Body of pancreas (tissue), 4 donors: ENCODE measurements around the gene APOBEC3G. TPM values are rescaled to one million over a fixed set of nuclear protein-coding genes. Genes with fewer than 3 reads are reported as not detected.

Source experiments
- ATAC-seq: fragments of 150-250 bp; one replicate; pipeline ENCODE4 v1.9.1; 2016
- DNase-seq, 4 donors: peaks; one replicate each; pipeline ENCODE4 v3.0.0-alpha.2; 2019
- H3K27ac ChIP-seq, 4 donors: fragments of 200-600 bp; sonication (generic); 1 replicate in 3 of 4; 2 replicates in 1 of 4; pipeline versions ENCODE4 v1.5.1 to v1.6.1; 2016 to 2019; ENCODE audit warnings: mild to moderate bottlenecking in 1 of 4, mixed read lengths in 1 of 4, moderate library complexity in 1 of 4
- H3K27me3 ChIP-seq, 2 donors: fragments of 200-600 bp; sonication (generic); one replicate each; pipeline ENCODE4 v1.6.0; 2016; ENCODE audit warnings: mild to moderate bottlenecking in 1 of 2
- H3K36me3 ChIP-seq, 2 donors: fragments of 200-600 bp; sonication (generic); replicated peaks in 1 of 2; 2 replicates each; pipeline ENCODE4 v1.5.1; 2016; ENCODE audit warnings: low read depth in 2 of 2; ENCODE audit not compliant: insufficient read depth in 1 of 2
- H3K4me1 ChIP-seq: fragments of 200-600 bp; sonication (generic); one replicate; pipeline ENCODE4 v1.6.0; 2016
- H3K4me3 ChIP-seq, 2 donors: fragments of 200-600 bp; sonication (generic); 1 replicate in 1 of 2; 2 replicates in 1 of 2; pipeline ENCODE4 v1.5.1; 2016 to 2019
- H3K9me3 ChIP-seq, 3 donors: fragments of 200-600 bp; sonication (generic); 1 replicate in 2 of 3; 2 replicates in 1 of 3; pipeline ENCODE4 v1.5.1; 2016
- CTCF ChIP-seq, 7 experiments: fragments of 450-650 bp in 4 of 7; fragments of 200-600 bp in 3 of 7; sonication (generic) in 3 of 7; IDR thresholded peaks; one replicate each; pipeline ENCODE4 v1.5.1; 2016 to 2019; ENCODE audit warnings: antibody characterized with exemption in 7 of 7
- POLR2A ChIP-seq, 3 donors: fragments of 450-650 bp; IDR thresholded peaks; one replicate each; pipeline ENCODE4 v1.6.1; 2016; ENCODE audit warnings: antibody characterized with exemption in 3 of 3, mild to moderate bottlenecking in 2 of 3
- WGBS, 2 donors: methylation state at CpG; one replicate each; pipeline ENCODE4 v1.1.5; 2017; 5-methylcytosine and 5-hydroxymethylcytosine counted together
- intact Hi-C: fragments of 100-400 bp; cut with DNase I; formaldehyde crosslinking; loops from one replicate; pipeline ENCODE4 v1.15.1; 2023
- total RNA-seq, 2 donors: library from RNA; depleted of rRNA; stranded (reverse); fragments of >200 nt; gene quantifications; one replicate each; pipeline ENCODE4 v1.1.0, GENCODE V29; 2016

APOBEC3G gene
- total RNA-seq, 2 donors from 2014 or later, result 5.4 to 6.3 TPM

DNA sequence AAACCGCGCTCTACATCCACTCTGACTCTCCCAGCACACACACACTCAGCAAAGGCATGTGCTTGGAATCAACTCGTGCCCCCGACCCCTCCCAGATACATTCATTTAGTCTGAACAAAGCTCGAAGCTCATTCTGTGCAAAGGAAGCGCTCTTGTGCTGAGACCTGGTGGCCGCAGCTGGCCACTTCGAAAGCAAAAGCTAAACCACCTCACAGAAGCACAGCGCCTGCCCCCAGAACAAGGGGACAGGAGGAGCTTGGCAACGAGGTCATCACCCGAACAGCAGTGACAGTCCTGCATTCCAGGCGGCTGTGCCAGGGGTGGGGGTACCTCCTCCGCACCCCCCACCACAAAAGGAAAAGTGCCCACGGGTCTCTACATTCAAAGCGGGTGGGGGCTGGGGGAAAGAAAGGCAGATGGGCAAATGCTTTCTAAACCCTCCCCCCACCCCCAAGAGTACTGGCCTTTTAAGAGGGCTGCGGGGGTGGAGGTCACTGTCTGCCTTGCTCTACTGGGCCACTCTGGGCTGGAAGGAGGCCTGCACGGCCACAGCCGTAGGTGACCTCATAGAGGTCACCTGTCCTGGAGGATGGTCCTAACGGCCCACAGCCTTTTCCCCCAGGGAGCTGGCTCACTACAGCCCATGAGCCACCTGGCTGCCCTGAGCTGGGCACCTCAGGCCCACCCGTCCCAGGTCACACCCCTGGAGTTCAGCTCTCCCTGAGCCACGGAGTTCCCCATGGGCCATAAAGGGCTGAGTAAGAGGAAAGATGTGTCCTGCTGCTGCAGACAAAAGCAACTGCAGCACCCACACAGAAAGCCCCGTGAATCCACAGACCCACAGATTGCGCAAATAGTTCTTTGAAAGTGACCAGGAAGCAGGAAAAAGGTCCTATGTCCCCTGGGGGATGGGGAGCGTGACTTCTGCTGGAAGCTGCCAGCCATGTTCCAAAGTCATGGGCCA, 54.1 kb downstream of the APOBEC3G start:
- TF ChIP-seq CTCF (IDR thresholded peaks at IDR 0.05) (no peak), POLR2A (IDR thresholded peaks at IDR 0.05) (no peak)
- Histone ChIP-seq H3K27me3 (no peaks in the 10 kb centered on the region), H3K27ac (no peak overlapping the region), H3K4me1 (no peaks in the 10 kb centered on the region), H3K4me3 (no peak overlapping the region), H3K9me3 (no peaks in the 10 kb centered on the region), H3K36me3 (no peaks in the 10 kb centered on the region)
- DNase-seq (peak in 2 of 4 donors; percentile 10 to 22), ATAC-seq (no peak)
- 72 to 77% methylated on average over 19 to 24 of the region's 24 CpGs for WGBS, 2 donors
- intact Hi-C loops, result no loop called here

GRCh38 chr22:39132281-39132680, 55.2 kb downstream of the APOBEC3G start:
- Histone ChIP-seq H3K27ac (no peak overlapping the region), H3K4me3 (no peak overlapping the region), H3K9me3 (no peaks in the 10 kb centered on the region), H3K27me3 (no peaks in the 10 kb centered on the region), H3K4me1 (no peaks in the 10 kb centered on the region), H3K36me3 (no peaks in the 10 kb centered on the region)
- ATAC-seq (no peak), DNase-seq (no peak)
- intact Hi-C loops, result no loop called here
- TF ChIP-seq POLR2A (IDR thresholded peaks at IDR 0.05) (no peak), CTCF (IDR thresholded peaks at IDR 0.05) (no peak)
- 87% methylated on average over 6 of the region's 6 CpGs for WGBS, 2 donors

DNA sequence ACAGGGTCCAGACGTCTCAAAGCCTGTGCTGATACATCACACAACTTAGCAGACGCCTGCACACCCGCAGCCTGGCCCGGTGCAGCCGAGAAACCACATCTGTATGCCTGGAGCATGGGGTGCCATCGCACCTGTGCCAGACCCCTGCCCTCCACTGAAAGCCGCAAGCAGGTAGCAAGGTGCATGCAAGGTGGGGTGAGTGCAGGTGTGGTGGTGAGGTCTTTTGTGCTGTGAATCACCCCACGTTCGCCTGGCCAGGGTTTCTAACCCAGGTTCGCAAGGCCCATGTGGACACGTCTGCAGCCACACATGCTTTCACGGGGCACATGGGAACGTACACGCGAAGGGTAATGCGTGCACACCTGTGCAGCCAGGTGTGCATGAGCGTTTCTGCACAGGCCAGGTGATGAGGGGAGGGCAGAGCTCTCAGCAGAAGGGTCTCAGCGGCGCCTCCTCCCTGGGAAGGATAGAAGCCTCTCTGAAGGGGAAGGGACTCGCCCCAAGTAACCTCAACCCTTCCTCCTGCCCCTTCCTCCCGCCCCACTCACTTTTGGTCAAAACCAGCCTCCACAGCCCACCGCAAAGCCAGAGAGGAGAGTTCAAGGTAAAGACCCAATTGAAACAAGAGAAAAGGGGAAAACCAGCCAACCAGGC, 55.9 kb downstream of the APOBEC3G start:
- Histone ChIP-seq H3K4me1 (no peaks in the 10 kb centered on the region), H3K4me3 (no peak overlapping the region), H3K27ac (no peak overlapping the region), H3K9me3 (no peaks in the 10 kb centered on the region), H3K36me3 (no peaks in the 10 kb centered on the region), H3K27me3 (no peaks in the 10 kb centered on the region)
- 90 to 94% methylated on average over 20 to 22 of the region's 22 CpGs for WGBS, 2 donors
- ATAC-seq (no peak), DNase-seq (no peak)
- TF ChIP-seq POLR2A (IDR thresholded peaks at IDR 0.05) (no peak), CTCF (IDR thresholded peaks at IDR 0.05) (no peak)
- intact Hi-C loops, result no loop called here

GRCh38 chr22:39133871-39134270, 56.8 kb downstream of the APOBEC3G start:
- TF ChIP-seq CTCF (IDR thresholded peaks at IDR 0.05), result no peak
- TF ChIP-seq POLR2A (IDR thresholded peaks at IDR 0.05), result no peak
- Histone ChIP-seq H3K27me3 (no peaks in the 10 kb centered on the region), H3K4me3 (no peak overlapping the region), H3K4me1 (no peaks in the 10 kb centered on the region), H3K27ac (no peak overlapping the region), H3K9me3 (no peaks in the 10 kb centered on the region), H3K36me3 (no peaks in the 10 kb centered on the region)
- intact Hi-C loops, result no loop called here
- WGBS, 2 donors, result 90 to 94% methylated on average over 6 to 17 of the region's 17 CpGs
- ATAC-seq, result no peak
- DNase-seq, result no peak
